DMS153 (cell line): Measurements from ENCODE around the gene NKD2.
"Not testable (repeated sequence)": the region's sequence is repeated elsewhere in the genome, so short reads cannot be mapped to it uniquely, and the experiment has no call there.

Experiments
- DNase-seq: peaks from one replicate; lab custom pipeline; 2025; lab: John Stamatoyannopoulos, UW

The NKD2 gene

GRCh38 chr5:1069720-1070088 is 61.1 kb downstream of the NKD2 start:
- DNase-seq = no peak

GRCh38 chr5:1073239-1074102 is 64.9 kb downstream of the NKD2 start:
- no peak for DNase-seq

GRCh38 chr5:1074226-1074625 is 65.6 kb downstream of the NKD2 start:
- no peak for DNase-seq

- DNase-seq = no peak
These were observed 66.4 kb downstream of the NKD2 start for GRCh38 chr5:1074816-1075554.

- no peak for DNase-seq
These were observed 66.9 kb downstream of the NKD2 start for GRCh38 chr5:1075555-1075881.

- DNase-seq = no peak
These were observed 67.3 kb downstream of the NKD2 start for GRCh38 chr5:1075931-1076330.

DNA sequence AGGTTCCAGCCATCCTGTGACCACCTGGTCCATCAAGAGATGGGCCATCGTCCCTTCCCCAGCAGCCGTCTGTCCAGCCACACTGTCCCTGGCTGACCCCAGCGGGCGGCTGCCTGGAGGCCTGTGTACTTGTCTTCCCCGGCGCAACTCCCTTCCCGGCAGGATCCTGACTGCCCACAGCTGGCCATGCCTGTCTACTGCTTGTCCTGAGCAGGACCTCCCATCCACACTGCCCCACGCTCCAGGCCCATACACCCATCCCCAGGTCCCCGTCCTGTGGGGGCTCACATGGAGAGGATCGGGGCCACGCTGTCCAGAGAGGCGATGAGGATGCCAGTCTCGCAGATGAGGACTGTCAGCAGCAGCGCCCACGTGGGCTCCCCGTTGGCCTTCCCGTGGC is 67.8 kb downstream of the NKD2 start:
- no peak for DNase-seq

GRCh38 chr5:1077026-1077425 is 68.4 kb downstream of the NKD2 start:
- DNase-seq = no peak

GRCh38 chr5:1077491-1078020 is 69.0 kb downstream of the NKD2 start:
- DNase-seq = no peak

GRCh38 chr5:1078206-1078605 is 69.6 kb downstream of the NKD2 start:
- no peak for DNase-seq

GRCh38 chr5:1078851-1079250 is 70.2 kb downstream of the NKD2 start:
- no peak for DNase-seq

- DNase-seq = no peak
These were observed 70.9 kb downstream of the NKD2 start for GRCh38 chr5:1079486-1079885.

DNA sequence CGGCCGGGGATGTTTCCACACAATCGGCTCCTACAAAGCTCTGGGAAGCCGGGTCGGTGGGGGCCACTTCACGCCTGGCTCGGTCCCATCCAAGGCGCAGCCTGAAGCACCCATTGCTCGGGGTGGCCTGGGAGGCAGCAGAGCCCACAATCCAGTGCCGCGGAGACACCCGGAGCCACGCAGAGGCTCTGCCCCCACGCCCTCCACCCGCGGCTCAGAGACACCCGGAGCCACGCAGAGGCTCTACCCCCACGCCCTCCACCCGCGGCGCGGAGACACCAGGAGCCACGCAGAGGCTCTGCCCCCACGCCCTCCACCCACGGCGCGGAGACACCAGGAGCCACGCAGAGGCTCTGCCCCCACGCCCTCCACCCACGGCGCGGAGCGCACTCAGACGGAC is 71.4 kb downstream of the NKD2 start:
- DNase-seq = no peak

- DNase-seq = no peak
These were observed 71.8 kb downstream of the NKD2 start for GRCh38 chr5:1080432-1080831.

GRCh38 chr5:1081519-1081918 is 72.9 kb downstream of the NKD2 start:
- DNase-seq = no peak

DNA sequence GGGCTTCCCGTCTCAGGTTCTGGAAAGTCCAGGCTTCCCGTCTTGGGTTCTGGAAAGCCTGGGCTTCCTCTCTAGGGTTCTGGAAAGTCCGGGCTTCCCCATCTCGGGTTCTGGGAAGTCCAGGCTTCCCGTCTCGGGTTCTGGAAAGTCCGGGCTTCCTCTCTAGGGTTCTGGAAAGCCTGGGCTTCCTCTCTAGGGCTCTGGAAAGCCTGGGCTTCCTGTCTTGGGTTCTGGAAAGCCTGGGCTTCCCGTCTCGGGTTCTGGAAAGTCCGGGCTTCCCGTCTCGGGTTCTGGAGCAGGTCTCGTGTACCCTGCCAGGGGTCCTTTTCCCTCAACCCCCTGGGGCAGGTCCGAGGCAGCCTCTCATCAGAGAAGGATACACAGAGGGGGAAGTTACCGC is 74.4 kb downstream of the NKD2 start:
- DNase-seq = not testable (repeated sequence)

DNA sequence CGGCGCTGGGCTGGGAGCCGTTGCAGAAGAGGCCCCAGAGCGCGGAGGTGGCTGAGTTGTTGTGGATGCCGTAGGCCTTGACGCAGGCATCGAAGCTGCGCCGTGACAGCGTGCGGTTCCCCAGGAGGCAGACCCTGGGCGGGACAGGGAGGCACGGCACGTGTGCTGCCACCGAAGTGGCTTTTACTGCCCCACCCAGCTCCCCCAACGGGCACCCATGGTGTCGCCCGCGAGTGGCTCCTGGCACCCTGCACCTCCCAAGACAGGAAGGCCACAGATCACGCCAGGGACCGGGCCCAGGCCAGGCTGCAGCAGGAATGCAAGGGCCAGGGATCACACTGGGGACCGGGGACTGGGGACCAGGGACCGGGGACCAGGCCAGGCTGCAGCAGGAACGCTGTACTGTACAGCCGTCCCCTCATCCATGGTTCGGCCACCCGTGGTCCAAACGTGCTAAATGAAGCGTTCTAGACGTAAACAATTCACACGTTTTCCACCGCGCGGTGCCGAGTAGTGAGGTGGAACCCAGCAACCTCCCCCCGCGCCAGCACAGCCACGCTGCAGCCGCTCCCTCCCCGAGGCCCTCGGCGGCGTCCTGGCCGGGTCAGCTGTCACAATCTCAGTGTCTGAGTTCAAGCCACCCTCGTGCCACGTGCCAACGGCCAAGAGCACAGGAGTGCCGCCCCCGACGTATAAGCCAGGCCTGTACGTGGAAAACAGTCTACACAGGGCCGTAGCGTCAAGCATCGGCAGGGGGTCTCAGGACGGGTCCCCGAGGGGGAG is 75.4 kb downstream of the NKD2 start:
- no peak for DNase-seq

DNA sequence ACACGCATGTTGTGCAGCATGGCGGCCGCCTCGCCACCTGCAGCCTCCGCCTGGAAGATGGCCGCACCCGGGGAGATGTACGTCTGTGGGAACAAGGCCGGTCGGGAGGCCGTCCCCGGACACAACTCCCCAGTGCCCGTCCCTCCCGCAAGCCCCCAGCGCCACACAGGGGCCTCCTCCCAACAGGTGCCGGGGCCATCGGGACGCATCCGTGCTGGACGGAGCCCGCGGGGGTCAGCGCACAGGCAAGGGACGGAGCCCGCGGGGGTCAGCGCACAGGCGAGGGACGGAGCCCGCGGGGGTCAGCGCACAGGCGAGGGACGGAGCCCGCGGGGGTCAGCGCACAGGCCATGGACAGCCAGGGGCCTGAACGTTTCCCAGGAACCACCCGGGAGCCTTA is 76.8 kb downstream of the NKD2 start:
- DNase-seq = no peak

GRCh38 chr5:1086137-1086536 is 77.5 kb downstream of the NKD2 start:
- no peak for DNase-seq

- no peak for DNase-seq
These were observed 78.3 kb downstream of the NKD2 start for GRCh38 chr5:1086871-1087270.

GRCh38 chr5:1087428-1087827 is 78.8 kb downstream of the NKD2 start:
- no peak for DNase-seq

- DNase-seq = no peak
These were observed 79.4 kb downstream of the NKD2 start for GRCh38 chr5:1088031-1088430.
